Measurements from ENCODE around the gene BMPR1B.

GRCh38 chr4:95068401-95068800 lies 310.6 kb downstream of the BMPR1B start:
- TF ChIP-seq CTCF (IDR thresholded peaks at IDR 0.05; ENCODE audit: borderline replicate concordance, extremely low read depth, low read length, poor library complexity, severe bottlenecking) (no peak), EZH2 (IDR thresholded peaks at IDR 0.05; ENCODE audit: borderline replicate concordance, low read depth, low read length, severe bottlenecking) (no peak)

Measured in DND-41 (cell line).